ENCODE measurements around the gene PSMD1.

PSMD1 gene

DNA sequence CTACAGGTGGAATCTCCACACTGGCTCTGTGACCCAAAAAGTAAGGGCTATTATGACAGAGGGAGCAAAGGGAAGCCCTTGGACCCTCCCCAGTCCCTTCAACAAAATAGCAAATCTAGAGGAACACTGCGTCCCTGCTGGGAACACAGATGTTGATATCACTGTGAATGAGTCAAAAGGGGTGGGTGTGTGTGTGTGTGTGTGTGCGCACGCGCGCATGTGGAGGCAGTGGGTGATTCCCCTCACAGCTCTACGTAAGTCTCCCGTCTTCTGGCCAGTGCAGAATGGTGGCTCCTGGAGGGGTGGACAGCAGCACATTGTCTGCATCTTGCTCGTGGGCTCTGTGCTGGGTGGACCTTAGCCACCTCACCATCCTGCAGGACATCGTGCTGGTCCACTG is 27.1 kb upstream of the PSMD1 start:
- DNase-seq = no peak
- Mint-ChIP-seq H3K4me3 (no peak overlapping the region), H3K27ac (no peak overlapping the region), H3K4me1 (no peaks in the 10 kb centered on the region), H3K9me3 (no peaks in the 10 kb centered on the region), H3K27me3 (peaks cover 26% of the 10 kb centered on the region)
- no peak for ATAC-seq

DNA sequence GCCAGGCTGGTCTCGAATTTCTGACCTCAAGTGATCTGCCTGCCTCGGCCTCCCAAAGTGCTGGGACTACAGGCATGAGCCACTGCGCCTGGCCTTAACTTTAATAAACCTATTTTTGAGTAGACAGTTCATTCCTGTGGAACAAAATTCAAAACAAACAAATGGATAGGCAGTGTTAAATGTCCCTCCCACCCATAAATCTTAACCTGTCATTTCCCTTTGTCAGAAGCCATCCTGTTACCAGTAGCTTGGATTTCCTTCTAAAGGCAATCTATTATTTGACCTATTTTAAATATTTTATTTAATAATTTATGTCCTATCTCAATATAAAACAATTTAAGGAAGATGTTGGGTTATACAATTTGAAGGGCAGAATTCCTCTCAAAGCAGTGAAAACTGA is 25.9 kb upstream of the PSMD1 start:
- ATAC-seq = no peak
- H3K27ac Mint-ChIP-seq = no peak overlapping the region

DNA sequence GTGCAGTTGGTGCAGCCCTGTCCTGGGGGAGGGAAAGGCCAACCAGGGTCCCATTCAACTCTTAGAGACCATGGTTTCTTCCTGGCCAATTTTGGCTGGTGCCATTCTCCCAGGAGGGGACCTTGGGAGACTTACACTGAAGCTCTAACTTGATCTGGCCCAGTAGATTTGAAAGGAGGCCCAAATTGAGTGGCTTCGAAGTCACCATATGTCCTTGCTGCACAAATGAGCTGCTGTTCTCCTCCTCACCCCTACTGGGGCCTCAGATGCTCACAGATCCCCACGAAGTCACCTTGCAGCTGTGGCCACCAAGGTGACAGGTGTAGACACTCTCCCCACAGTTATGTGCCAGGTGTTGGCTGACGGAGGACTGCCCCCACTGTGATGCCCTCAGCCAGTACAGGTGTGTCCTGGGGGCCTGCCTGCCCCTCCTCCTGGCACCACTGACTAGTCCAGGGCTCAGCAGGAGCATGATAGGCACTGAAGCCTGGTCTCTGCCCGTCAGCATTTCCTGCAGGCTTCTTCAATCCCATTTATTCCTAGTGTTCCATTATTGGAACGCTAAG is 24.0 kb upstream of the PSMD1 start:
- Mint-ChIP-seq H3K4me3 (no peak overlapping the region), H3K4me1 (no peaks in the 10 kb centered on the region), H3K9me3 (no peaks in the 10 kb centered on the region), H3K27me3 (peaks cover 55% of the 10 kb centered on the region), H3K27ac (no peak overlapping the region)
- ATAC-seq = no peak
- DNase-seq = no peak

More for the DNA sequence above, 25.9 kb upstream of the PSMD1 start:
- DNase-seq = no peak
- no peaks in the 10 kb centered on the region for H3K9me3 Mint-ChIP-seq
- H3K4me3 Mint-ChIP-seq = no peak overlapping the region
- H3K27me3 Mint-ChIP-seq = peaks cover 38% of the 10 kb centered on the region
- no peaks in the 10 kb centered on the region for H3K4me1 Mint-ChIP-seq

DNA sequence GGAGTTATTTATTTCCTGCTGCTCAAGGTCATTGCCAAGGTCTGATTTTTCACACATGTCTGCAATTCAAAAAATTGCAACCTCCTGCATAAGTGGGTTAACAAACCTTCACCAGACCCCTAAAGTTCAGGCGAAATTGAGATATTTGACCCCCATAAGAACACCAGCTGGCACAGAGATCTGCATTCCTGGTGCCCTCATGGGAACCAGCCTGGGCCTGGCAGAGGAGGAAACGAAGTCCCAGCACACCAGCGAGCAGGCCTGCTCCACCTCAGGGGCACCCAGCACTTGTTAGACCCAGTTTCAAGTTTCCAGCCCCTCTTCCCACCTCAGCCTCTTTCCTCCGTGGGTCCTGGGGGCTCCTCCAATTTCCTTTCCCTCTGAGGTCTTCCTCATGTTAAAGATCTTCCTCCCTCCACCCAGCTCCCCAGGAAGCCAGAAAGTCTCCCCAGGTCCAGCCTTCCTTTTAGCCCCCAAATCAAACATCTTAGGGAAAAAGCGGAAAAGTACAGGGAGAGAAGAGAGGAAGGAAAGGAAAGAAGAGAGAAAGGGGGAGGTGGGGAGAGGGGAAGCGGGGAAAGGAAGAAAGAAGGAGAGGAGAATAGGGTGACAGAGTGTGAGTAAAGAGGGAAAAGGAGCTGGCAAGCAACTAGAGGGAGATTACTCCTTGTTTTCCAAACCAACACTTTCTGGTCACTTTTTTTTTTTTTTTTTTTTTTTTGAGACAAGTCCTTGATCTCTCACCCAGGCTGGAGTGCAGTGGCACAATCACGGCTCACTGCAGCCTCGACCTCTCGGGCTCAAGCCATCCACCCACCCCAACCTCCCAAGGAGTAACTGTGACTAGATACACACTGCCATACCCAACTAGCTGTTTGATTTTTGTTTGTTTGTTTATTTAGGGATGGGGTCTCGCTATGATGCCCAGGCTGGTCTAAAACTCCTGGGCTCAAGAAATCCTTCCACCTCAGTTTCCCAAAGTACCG is 23.2 kb upstream of the PSMD1 start:
- peaks cover 61% of the 10 kb centered on the region for H3K27me3 Mint-ChIP-seq
- H3K4me3 Mint-ChIP-seq = no peak overlapping the region
- no peaks in the 10 kb centered on the region for H3K9me3 Mint-ChIP-seq
- DNase-seq (no peak), ATAC-seq (no peak)
- H3K4me1 Mint-ChIP-seq = peaks cover 5% of the 10 kb centered on the region
- no peak overlapping the region for H3K27ac Mint-ChIP-seq

DNA sequence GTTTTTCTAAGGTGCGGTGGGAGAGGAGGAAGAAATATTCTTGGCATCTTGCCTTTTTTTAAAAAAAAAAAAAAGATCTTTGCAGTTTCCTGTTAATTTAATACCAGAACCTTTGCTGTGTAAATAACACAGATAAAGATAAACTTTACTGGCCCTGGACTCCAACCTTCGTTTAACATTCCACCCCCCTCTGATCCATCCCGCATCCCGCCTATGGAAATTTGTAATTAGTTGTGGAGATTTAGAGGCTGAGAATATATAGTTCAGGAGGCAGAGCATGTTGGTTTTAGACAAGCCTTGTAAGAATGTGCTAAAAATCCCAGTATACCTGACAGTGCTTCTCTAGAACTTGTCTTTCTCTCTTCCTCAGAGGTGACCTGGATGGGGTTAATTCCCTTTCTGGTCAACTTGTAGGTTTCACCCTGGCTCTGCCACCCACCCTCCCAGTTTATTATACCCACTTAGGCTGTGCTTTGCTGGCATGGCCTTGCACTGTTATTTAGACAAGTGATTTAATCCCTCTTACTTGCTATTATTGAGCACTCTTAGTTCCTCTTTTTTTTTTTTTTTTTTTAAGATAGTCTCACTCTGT is 22.3 kb upstream of the PSMD1 start:
- H3K9me3 Mint-ChIP-seq = no peaks in the 10 kb centered on the region
- no peak overlapping the region for H3K27ac Mint-ChIP-seq
- peaks cover 9% of the 10 kb centered on the region for H3K4me1 Mint-ChIP-seq
- ATAC-seq (no peak), DNase-seq (no peak)
- no peak overlapping the region for H3K4me3 Mint-ChIP-seq
- peaks cover 71% of the 10 kb centered on the region for H3K27me3 Mint-ChIP-seq

DNA sequence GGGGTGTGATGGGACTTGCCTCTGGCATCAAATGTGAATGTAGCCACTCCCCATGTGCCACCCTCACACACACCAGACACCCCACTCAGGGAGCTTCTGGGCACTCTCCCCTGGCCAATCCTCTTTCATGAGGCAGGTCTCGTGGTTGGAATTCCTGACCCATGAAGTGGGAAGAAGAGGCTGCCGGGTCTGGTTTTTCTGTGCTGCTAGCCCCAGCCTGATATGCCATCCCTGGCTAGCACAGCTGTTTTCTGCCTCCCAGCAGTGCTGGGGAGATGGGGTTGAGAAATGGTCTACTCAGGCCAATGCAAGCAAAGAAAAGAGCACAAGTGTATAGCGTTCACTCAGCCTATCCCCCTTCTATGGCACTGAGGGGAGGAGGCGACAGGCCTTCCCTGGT is 20.5 kb upstream of the PSMD1 start:
- Mint-ChIP-seq H3K4me1 (peaks cover 9% of the 10 kb centered on the region), H3K27me3 (peaks cover 88% of the 10 kb centered on the region), H3K9me3 (no peaks in the 10 kb centered on the region), H3K4me3 (no peak overlapping the region), H3K27ac (no peak overlapping the region)
- ATAC-seq (no peak), DNase-seq (no peak)

DNA sequence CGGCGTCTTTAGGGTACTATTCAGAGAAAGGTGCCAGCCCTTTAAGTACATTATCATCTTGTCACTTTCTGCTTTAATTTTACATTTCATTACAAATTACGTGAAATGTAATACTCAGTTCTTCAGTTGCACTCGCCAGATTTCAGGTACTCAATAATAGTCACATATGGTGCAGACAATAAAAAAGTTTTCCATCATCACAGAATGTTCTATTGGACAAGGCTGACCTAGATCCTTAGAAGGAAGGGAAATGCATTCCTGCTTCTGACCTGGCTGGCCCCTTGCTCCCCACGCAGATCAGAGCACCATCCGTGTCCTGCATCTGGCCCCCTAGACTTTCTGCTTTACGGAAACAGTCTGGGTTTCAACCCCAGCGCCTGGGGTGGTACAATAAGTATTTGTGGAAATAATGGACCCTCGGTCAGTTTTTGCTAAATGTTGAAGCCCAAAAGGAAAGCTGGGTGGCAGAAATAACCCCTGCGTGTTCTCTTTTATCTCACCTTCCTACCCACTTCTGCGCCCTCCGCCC is 20.0 kb upstream of the PSMD1 start:
- H3K27me3 Mint-ChIP-seq = peaks cover 93% of the 10 kb centered on the region
- H3K27ac Mint-ChIP-seq = no peak overlapping the region
- no peaks in the 10 kb centered on the region for H3K9me3 Mint-ChIP-seq
- no peak for ATAC-seq
- no peak for DNase-seq
- peaks cover 9% of the 10 kb centered on the region for H3K4me1 Mint-ChIP-seq
- H3K4me3 Mint-ChIP-seq = no peak overlapping the region

DNA sequence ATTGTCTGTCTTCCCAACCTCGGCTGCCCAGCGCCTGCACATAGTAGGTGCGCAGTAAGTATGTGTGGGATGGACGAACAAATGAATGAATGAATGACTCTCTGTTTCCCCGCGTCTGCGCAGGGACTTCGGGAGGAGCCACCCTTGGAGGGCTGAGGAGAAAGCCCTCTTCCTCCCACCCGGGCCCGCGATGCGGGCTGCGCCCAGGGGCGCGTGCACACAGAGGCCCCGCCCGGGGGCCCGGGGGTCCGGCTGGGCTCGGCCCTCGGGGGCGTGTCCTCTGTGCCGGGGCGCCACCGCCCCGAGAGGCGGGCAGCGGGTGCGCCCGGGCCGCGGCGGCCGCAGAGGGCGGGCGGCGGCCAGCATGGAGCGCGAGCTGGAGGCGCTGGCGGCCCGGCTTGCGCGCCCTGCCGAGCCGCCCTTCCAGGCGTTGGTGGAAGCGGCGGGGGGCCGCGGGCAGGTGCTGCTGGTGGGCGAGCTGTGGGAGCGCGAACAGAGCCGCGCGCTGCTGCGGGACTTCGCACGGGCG is 19.4 kb upstream of the PSMD1 start, which contains the start of gene C2orf72:
C2orf72 (plus strand) TSS at position 322 of the 529 bp plus-strand sequence; CDS start at position 365, 43 bp downstream.
- Mint-ChIP-seq H3K9me3 (no peaks in the 10 kb centered on the region), H3K27me3 (peaks cover 96% of the 10 kb centered on the region), H3K4me1 (peaks cover 9% of the 10 kb centered on the region), H3K4me3 (peak within 1 kb of the TSS; percentile 37 to 73), H3K27ac (no peak within 1 kb of the TSS)
- peak; percentile 61 for ATAC-seq
- DNase-seq = no peak

DNA sequence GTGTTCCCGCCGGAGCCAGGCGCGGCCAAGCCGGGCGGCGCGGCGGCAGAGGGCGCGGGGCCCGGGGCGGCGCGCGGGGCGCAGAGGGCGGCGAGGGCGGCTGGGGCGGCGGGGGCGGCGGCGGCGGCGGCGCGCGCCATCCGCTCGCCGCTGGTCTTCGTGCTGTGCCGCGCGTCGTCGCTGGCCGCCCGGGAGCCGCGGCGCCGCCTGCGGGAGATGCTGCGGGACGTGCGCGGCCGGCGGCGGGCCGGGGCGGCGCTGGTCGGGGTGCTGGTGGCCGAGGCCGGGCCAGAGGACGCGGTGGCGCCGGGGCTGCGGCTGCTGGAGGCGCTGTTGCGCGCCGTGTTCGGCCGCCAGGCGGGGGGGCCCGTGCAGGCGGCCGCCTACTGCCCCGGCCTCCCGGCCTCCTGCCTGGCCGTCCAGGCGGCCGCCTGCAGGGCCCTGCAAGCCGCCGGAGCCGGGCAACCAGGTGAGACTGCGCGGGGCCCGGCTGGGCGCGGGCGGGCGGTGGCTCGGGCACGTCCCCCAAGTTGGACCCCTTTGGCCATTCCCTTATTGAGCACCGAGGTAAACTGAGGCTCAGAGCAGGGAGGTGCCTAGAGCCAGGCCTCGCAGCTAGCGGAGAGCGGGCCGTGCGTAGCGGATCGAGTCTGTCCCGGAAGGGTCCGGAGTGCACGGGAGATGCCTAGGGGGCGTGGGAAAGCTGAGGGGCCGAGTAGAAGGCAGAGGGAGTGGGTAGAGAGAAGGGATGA is 18.8 kb upstream of the PSMD1 start:
- Mint-ChIP-seq H3K27me3 (peaks cover 90% of the 10 kb centered on the region), H3K4me1 (peaks cover 9% of the 10 kb centered on the region), H3K27ac (no peak overlapping the region), H3K4me3 (peak overlapping the region; percentile 37 to 73), H3K9me3 (no peaks in the 10 kb centered on the region)
- DNase-seq = no peak
- ATAC-seq = peak; percentile 63

DNA sequence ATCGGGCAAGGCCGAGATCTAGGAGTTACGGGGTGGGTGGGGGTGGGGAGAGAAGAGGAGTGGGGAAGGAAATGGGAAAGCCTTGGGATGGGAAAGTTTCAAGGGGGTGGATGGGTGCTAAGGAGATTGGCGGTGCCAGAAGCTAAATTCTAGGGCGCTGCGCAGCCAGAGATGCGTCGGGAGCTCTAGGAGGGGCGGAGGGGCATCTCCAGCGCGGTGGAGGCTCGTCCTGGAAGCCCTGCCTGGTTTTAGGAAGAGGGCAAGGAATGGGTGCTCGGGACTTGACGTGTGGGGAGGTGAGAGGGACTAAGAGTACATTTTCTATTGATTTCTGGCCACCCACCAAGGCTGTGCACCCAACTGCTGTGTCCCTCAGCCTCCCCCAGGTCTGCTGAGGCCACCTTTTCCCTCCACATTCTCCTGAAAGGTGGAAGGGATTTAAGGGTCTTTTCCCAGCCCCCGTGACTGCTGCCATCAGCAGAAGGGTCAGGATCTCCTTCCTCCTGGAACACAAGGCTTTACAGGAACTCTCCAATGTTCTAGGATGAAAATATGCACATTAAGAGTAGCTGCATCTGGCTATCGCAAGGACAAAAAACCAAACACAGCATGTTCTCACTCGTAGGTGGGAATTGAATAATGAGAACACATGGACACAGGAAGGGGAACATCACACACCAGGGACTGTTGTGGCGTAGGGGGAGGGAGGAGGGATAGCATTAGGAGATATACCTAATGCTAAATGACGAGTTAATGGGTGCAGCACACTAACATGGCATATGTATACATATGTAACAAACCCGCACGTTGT is 18.0 kb upstream of the PSMD1 start:
- Mint-ChIP-seq H3K27ac (no peak overlapping the region), H3K4me3 (peak overlapping the region; percentile 37 to 73), H3K9me3 (no peaks in the 10 kb centered on the region), H3K4me1 (peaks cover 9% of the 10 kb centered on the region), H3K27me3 (peaks cover 82% of the 10 kb centered on the region)
- ATAC-seq (no peak), DNase-seq (no peak)

DNA sequence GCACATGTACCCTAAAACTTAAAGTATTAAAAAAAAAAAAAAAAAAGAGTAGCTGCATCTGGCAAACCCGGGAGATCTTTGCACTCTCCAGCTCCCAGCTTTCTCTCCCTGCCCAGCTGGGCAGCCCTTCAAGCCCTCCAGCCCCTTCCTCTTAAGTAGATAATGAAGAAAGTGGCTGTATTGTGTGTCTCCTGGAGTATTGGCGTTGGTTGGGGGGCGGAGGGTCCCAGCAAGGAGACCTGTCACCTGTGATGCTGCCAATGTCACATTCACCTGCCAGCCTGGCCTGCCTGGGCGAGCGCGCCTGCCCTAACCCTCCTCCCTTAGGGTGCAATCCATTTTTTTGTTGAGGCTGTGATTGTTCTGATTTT is 17.4 kb upstream of the PSMD1 start:
- peaks cover 9% of the 10 kb centered on the region for H3K4me1 Mint-ChIP-seq

DNA sequence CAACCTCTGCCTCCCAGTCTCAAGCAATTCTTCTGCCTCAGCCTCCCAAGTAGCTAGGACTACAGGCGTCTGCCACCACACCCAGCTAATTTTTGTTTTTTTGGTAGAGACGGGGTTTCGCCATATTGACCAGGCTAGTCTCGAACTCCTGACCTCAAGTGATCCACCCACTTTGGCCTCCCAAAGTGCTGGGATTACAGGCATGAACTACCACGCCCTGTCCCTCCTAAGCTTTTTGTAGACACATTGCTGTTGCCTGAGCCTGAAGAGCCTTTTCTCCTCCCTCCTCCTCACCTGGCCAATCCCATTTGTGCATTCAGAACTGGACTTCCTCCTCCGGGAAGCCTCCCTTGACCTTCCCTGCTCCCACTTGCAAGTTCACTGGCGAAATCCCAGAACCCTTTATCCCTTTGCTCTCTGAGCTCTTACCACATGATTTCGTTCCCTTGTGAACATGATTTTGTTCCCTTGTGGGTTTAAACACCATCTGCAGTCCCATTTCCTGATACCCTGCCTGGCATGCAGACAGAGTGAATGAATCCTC is 16.8 kb upstream of the PSMD1 start:
- no peak for ATAC-seq
- DNase-seq = no peak
- Mint-ChIP-seq H3K27me3 (peaks cover 70% of the 10 kb centered on the region), H3K9me3 (no peaks in the 10 kb centered on the region), H3K4me1 (peaks cover 9% of the 10 kb centered on the region), H3K4me3 (no peak overlapping the region), H3K27ac (no peak overlapping the region)

More for the DNA sequence above, 17.4 kb upstream of the PSMD1 start:
- DNase-seq (no peak), ATAC-seq (no peak)
- Mint-ChIP-seq H3K27ac (no peak overlapping the region), H3K27me3 (peaks cover 76% of the 10 kb centered on the region), H3K9me3 (no peaks in the 10 kb centered on the region), H3K4me3 (no peak overlapping the region)

DNA sequence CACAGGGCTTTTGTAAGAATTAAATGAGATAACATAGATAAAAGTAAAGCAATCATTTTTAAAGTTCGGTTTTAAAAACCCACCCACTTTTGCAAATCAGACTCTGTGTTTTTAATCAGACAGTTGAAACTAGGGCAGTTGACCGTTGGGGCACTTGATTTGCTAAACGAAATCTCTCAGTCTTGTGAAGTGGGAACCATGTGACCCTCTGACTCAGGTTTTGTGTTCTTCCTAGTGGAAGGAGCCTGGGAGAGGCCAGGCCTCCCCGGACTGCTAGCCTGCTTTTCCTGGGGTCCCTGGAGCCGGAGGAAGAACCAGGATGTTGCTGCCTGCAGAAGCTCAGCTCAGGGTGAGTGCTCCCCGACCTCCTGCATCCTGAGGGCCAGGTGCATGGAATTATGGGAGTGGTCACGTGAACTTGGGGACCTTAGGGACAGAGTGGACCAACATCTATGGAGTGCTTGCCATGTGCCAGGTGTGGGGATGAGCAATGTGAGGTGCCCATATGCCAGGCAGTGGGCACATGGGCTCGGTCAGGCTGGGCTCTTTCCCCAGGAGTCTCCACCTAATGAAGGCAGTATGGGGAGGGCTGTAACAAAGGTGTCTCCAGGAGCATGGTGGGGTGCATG is 15.5 kb upstream of the PSMD1 start:
- no peak for ATAC-seq
- H3K4me1 Mint-ChIP-seq = peaks cover 9% of the 10 kb centered on the region
- no peak overlapping the region for H3K4me3 Mint-ChIP-seq
- H3K27ac Mint-ChIP-seq = no peak overlapping the region
- no peaks in the 10 kb centered on the region for H3K9me3 Mint-ChIP-seq
- H3K27me3 Mint-ChIP-seq = peaks cover 57% of the 10 kb centered on the region
- DNase-seq = no peak

DNA sequence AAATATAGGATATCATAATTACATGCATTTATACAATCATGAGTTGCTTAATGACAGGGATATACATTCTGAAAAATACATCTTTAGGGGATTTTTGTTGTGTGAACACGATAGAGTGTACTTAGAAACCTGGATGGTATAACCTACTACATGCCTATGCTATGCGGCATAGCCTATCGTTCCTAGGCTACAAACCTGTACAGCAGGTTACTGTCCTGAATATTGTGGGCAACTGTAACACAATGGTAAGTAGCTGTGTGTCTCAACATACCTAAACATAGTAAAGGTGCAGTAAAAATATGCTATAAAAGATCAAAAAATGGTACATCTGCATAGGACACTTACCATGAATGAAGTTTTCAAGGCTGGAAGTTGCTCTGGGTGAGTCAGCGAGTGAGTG is 12.9 kb upstream of the PSMD1 start:
- no peak for DNase-seq
- no peak overlapping the region for H3K27ac Mint-ChIP-seq
- peaks cover under 1% of the 10 kb centered on the region for H3K4me1 Mint-ChIP-seq
- H3K9me3 Mint-ChIP-seq = no peaks in the 10 kb centered on the region
- H3K27me3 Mint-ChIP-seq = peaks cover 42% of the 10 kb centered on the region
- no peak for ATAC-seq
- no peak overlapping the region for H3K4me3 Mint-ChIP-seq

Data from stimulated activated naive CD8-positive, alpha-beta T cell treated with anti-CD3 and anti-CD28 coated beads, Interleukin-15, amount 100 ng/mL, for 72 hours (primary cell).